Effector memory CD8-positive, alpha-beta T cell (primary cell): ENCODE measurements around the gene MUL1.

Experiments
- ATAC-seq: fragments of 150-1000 bp; cut with Tn5 transposase; replicated peaks from 2 replicates; pipeline ENCODE4 v1.10.0; 2021; ENCODE audit warnings: mild to moderate bottlenecking, moderate library complexity
- DNase-seq, 3 experiments: peaks; one replicate each; pipeline ENCODE4 v3.0.0; 2021
- H3K27ac Mint-ChIP-seq, 2 donors: one replicate each; pipeline ENCODE4 v1.8.0; 2022; ENCODE audit warnings: mild to moderate bottlenecking in 2 of 2, mixed read lengths in 2 of 2, moderate library complexity in 2 of 2
- H3K27me3 Mint-ChIP-seq, 2 donors: one replicate each; pipeline ENCODE4 v1.8.0; 2022; ENCODE audit warnings: mixed read lengths in 2 of 2
- H3K36me3 Mint-ChIP-seq: one replicate; pipeline ENCODE4 v1.8.0; 2022; ENCODE audit warnings: mild to moderate bottlenecking, moderate library complexity, mixed read lengths; ENCODE audit not compliant: insufficient read depth
- H3K4me1 Mint-ChIP-seq, 2 donors: one replicate each; pipeline ENCODE4 v1.8.0; 2022; ENCODE audit warnings: low read depth in 2 of 2, mixed read lengths in 2 of 2
- H3K4me3 Mint-ChIP-seq, 2 donors: one replicate each; pipeline ENCODE4 v1.8.0; 2022; ENCODE audit warnings: mild to moderate bottlenecking in 2 of 2, mixed read lengths in 2 of 2, moderate library complexity in 2 of 2
- H3K9me3 Mint-ChIP-seq, 2 donors: one replicate each; pipeline ENCODE4 v1.8.0; 2022; ENCODE audit warnings: mixed read lengths in 2 of 2

MUL1 gene

GRCh38 chr1:20462397-20462796, 45.6 kb downstream of the MUL1 start:
- no peak overlapping the region for H3K27ac Mint-ChIP-seq
- peaks cover 22 to 54% of the 10 kb centered on the region in 2 donors for H3K27me3 Mint-ChIP-seq
- H3K4me3 Mint-ChIP-seq: no peak overlapping the region

DNA sequence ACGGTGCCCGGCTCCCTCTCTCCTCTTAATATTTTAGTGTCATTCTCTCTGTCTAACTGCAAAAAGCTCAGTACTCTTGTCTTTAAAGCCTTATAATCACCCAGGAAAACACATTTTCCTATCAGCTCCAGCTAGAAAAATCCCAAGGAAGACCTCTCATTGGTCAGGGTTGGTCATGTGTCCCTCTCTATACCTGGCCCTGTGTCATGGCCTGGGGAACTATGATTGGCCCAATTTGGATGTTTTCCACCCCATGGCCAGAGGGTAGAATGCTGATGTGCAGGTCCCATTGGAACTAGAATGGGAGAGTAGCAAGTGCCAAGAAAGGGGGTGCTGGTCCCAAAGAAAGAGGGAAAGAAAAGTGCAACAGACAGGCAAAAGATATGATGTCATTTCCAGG, 49.2 kb downstream of the MUL1 start:
- Mint-ChIP-seq H3K36me3 (no peaks in the 10 kb centered on the region), H3K27me3 (peaks cover 31 to 36% of the 10 kb centered on the region in 2 donors), H3K4me3 (no peak overlapping the region), H3K9me3 (no peaks in the 10 kb centered on the region), H3K27ac (no peak overlapping the region), H3K4me1 (no peaks in the 10 kb centered on the region)
- ATAC-seq (no peak), DNase-seq (no peak)

More at GRCh38 chr1:20462397-20462796, 45.6 kb downstream of the MUL1 start:
- ATAC-seq (no peak), DNase-seq (no peak)
- Mint-ChIP-seq H3K4me1 (peaks cover 0 to 3% of the 10 kb centered on the region in 2 donors), H3K36me3 (no peaks in the 10 kb centered on the region), H3K9me3 (no peaks in the 10 kb centered on the region)

DNA sequence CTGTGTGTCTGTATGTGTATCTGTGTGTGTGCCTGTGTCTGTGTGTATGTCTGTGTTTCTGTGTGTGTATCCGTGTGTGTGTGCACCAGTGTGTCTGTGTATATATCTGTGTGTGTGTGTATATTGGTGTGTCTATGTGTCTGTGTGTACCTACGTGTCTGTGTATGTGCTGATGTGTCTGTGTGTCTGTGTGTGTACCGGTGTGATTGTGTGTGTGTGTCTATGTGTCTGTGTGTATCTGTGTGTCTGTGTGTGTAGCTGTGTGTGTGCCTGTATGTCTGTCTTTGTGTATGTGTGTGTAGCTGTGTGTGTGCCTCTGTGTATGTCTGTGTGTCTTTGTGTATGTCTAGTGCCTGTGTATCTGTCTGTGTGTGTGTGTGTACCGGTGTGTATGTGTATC, 53.9 kb downstream of the MUL1 start:
- Mint-ChIP-seq H3K9me3 (no peaks in the 10 kb centered on the region), H3K4me3 (no peak overlapping the region), H3K4me1 (no peaks in the 10 kb centered on the region), H3K27me3 (peaks cover 26 to 34% of the 10 kb centered on the region in 2 donors), H3K36me3 (no peaks in the 10 kb centered on the region), H3K27ac (no peak overlapping the region)
- no peak for DNase-seq
- no peak for ATAC-seq

DNA sequence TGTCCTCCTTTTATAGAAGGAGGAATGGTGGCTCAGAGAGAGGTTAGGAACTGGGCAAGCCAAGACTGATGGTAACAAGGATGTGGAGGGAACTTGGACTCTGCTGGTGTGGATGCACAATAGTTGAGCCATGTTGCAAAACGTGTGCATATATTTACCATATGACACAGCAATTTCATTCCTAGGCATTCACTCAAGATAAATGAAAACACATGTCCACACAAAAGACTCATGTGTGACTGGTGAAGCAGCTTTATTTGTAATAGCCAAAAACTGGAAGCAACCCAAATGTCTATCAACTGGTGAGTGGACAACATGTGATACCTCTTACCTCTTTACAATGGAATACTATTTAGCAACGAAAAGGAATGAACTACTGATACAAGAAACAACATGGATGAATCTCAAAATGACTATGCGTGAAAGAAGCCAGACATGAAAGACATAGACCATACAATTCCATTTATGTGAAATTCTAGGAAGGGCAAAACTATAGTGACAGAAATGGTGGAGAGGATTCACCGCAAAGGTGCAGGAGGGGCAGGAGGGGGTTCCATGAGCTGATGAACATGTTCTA, 58.1 kb downstream of the MUL1 start:
- Mint-ChIP-seq H3K36me3 (no peaks in the 10 kb centered on the region), H3K9me3 (no peaks in the 10 kb centered on the region), H3K27ac (no peak overlapping the region), H3K4me3 (no peak overlapping the region), H3K27me3 (peaks cover 36 to 40% of the 10 kb centered on the region in 2 donors), H3K4me1 (no peaks in the 10 kb centered on the region)
- ATAC-seq: no peak
- no peak for DNase-seq
